HT1080 (cell line): ENCODE measurements around the gene EFNA3. TPM values are rescaled to one million over a fixed set of nuclear protein-coding genes. Genes with fewer than 3 reads are reported as not detected.

Experiments
- DNase-seq: peaks from one replicate; pipeline ENCODE4 v3.0.0-alpha.2; 2015; ENCODE audit warnings: low read depth
- polyA plus RNA-seq, 2 experiments: library from polyadenylated mRNA; depleted of rRNA; stranded (reverse); fragments of >200 nt; gene quantifications; 2 replicates each; pipeline ENCODE4 v1.2.3, GENCODE V29; 2015
- total RNA-seq: library from RNA; depleted of rRNA; stranded (reverse); fragments of >200 nt; shearing (Covaris generic); gene quantifications from 2 replicates; pipeline ENCODE4 v1.2.3, GENCODE V29; 2014; rRNA removed

EFNA3 gene, protein sequence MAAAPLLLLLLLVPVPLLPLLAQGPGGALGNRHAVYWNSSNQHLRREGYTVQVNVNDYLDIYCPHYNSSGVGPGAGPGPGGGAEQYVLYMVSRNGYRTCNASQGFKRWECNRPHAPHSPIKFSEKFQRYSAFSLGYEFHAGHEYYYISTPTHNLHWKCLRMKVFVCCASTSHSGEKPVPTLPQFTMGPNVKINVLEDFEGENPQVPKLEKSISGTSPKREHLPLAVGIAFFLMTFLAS
- total RNA-seq: 3.3 and 7.0 TPM in 2 replicates
- polyA plus RNA-seq (2015; cell fraction: cytosol; rRNA removed): 2.6 and 5.2 TPM in 2 replicates
- 2.0 and 2.4 TPM in 2 replicates for polyA plus RNA-seq (2015; cell fraction: nucleus; rRNA removed)

GRCh38 chr1:155078469-155079209 lies at the start of gene EFNA3:
Gene EFNA3, plus strand, starts transcription at chr1:155078837. Its CDS starts 105 bp downstream, at chr1:155078942.
- DNase-seq: no peak

DNA sequence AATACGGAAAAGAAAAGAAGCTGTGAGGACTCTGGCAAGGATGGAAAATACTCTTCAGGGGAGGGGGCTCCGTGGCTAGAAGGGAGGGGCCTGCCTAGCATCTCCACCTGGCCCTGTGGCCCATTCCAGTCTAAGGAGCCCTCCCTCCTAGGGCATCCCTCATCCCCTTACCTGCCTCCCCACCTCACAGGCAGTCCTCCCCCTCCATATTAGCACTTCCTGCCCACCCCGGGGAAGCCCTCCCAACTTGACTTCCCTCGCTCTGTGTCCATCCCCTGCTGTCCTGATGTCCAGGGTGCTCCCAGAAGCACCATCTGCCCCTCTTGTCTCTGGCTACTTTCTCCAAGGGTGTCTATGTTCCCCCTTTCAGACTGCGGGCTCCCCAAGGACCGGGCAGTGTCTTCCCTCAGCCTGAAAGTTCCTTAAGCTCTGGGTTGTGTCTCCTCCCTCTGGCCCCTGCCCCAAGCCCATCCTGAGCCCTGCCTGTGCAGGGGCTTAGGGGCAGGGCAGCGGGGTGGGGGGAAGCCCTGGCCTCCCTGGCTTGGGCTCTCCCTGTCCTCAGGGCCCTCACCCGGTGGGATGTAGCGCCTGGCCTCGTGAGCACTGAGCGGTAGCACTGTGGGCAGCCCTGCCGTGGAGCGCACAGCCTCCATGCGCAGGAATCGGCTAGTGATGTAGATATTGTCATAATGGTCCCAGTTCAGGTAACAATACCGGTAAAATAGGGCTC lies 49.0 kb upstream of the EFNA3 start:
- DNase-seq: no peak

GRCh38 chr1:155030243-155030795 lies 48.3 kb upstream of the EFNA3 start:
- no peak for DNase-seq

- DNase-seq: no peak
These were observed 47.7 kb upstream of the EFNA3 start for GRCh38 chr1:155030899-155031298.

- DNase-seq: no peak
These were observed 45.8 kb upstream of the EFNA3 start for GRCh38 chr1:155032886-155033285.

- DNase-seq: no peak
These were observed 45.1 kb upstream of the EFNA3 start, which contains the start of the genes DCST1 and DCST2 for GRCh38 chr1:155033524-155033923. Gene DCST1, plus strand, starts transcription at chr1:155033824. Its CDS starts 213 bp downstream, at chr1:155034037. Gene DCST2, minus strand, starts transcription at chr1:155033781. Its CDS starts 80 bp downstream, at chr1:155033701.

- no peak for DNase-seq
These were observed 44.1 kb upstream of the EFNA3 start for GRCh38 chr1:155034318-155035208.

DNA sequence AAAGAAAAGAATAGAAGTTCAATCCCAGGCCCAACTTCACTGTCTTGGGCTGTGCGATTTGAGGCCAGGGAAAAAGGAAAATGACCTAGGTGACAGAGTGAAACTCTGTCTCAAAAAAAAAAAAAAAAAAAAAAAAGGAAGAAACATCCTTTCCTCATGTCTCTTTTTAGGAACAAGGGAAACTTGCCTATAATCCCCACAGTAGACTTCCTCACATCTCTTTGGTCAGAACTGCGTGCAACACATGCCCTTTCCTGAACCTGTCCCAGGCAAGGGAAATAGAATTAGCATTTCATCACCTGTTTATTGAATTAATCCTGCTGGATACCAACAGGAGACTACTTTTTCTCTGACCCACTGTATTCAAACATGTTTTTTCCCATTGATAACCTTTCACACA lies 42.7 kb upstream of the EFNA3 start:
- no peak for DNase-seq

DNA sequence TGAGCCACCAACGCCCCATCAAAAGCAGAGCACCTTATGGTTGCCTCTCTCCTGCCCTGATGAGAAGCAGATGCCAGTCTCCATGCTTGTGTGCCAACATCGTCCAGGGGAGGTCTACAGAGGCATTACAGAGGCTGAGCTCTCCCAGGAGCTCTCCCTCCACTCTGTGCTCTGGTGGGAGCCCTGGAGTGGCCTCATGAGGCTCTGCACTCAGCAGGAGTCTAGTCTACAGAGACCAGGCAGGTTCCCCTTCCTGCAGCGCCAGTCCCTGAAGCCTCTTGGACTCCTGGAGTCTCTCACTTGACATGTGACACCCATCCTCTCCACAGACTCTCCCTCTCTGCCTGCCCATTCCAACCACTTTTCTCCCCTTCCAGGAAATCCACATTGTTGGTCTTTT lies 41.6 kb upstream of the EFNA3 start:
- DNase-seq: no peak

GRCh38 chr1:155037851-155038441 lies 40.7 kb upstream of the EFNA3 start:
- DNase-seq: no peak

DNA sequence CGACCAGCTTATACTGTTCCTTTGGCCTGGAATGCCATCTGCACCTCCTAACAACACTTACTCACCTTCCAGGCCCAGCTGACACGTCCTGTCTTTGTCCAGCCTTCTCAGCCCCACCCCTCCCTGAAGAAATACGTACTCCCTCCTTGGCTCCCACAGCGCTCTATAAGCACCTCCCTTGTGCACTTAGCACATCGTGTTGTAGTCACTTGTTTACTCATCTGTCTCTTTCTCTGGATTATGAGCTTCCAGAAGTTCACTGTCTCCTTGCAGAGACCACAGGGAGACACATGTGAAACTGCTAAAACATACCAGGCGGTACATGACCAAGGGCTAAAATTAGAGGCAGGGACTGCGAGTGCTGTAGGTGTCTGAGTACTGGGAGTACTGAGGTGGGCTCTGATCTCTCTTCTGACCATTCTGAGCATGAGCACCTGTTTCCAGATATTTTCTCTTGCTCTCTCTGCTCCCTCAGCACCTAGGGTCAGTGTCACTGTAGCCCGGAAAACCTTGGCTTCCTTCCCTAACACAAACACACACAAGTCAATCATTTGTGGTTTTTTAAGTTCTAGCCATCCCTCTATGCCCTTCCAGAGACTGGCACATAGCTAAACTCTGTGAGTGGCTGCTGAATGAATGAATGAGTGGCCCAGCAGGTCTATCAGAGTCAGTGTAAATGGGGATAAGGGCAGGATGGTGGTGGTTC lies 39.9 kb upstream of the EFNA3 start:
- DNase-seq: peak; percentile 56

- no peak for DNase-seq
These were observed 39.3 kb upstream of the EFNA3 start for GRCh38 chr1:155039308-155039669.

GRCh38 chr1:155040358-155041093 lies 38.1 kb upstream of the EFNA3 start:
- DNase-seq: no peak

GRCh38 chr1:155042789-155043188 lies 35.8 kb upstream of the EFNA3 start:
- DNase-seq: no peak

GRCh38 chr1:155043301-155043702 lies 35.3 kb upstream of the EFNA3 start:
- DNase-seq: no peak

DNA sequence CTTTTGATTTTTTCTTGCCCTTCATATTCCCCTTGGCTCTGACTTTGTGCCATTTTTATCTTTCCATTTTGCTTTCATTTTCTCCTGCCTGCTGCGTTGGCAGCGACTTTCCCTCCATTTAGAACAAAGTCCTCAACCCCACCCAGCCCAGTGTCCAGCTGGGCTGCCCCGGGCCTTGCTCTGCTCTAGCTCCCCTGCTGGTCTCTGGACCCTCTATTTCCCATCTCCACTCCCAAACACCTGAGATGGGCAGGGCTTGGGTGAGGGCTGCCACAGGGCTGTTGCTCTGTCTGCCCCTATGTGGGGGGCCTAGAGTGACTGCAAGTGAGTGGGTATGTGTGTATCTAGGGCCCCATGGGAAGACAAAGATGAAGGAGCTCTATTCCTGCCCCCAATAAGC lies 34.8 kb upstream of the EFNA3 start:
- DNase-seq: no peak

GRCh38 chr1:155044365-155044764 lies 34.3 kb upstream of the EFNA3 start:
- DNase-seq: no peak

- peak; percentile 77 for DNase-seq
These were observed 33.6 kb upstream of the EFNA3 start for GRCh38 chr1:155044812-155045657.
